HG03442 (cell line): ENCODE measurements around the gene HOMER1.
A peak's percentile ranks its signal among the peaks of the same experiment; 100 is the strongest.
"Not testable (repeated sequence)": the region's sequence is repeated elsewhere in the genome, so short reads cannot be mapped to it uniquely, and the experiment has no call there.

Source experiments
- ATAC-seq: cut with Tn5 transposase; IDR thresholded peaks from one replicate; pipeline ENCODE4 v1.9.1; 2021; ENCODE audit warnings: mild to moderate bottlenecking, moderate library complexity; ENCODE audit not compliant: unreplicated experiment

Gene HOMER1

GRCh38 chr5:79518718-79519117, 4.8 kb upstream of the HOMER1 start:
- ATAC-seq = no peak

- ATAC-seq = no peak
Measured at GRCh38 chr5:79517601-79518000, 3.7 kb upstream of the HOMER1 start.

GRCh38 chr5:79516986-79517385, 3.1 kb upstream of the HOMER1 start:
- no peak for ATAC-seq

GRCh38 chr5:79516331-79516730, 2.4 kb upstream of the HOMER1 start:
- not testable (repeated sequence) for ATAC-seq

GRCh38 chr5:79514391-79515105, 614 bp upstream of the HOMER1 start:
- peak; percentile 81 for ATAC-seq

GRCh38 chr5:79513308-79513703, 628 bp downstream of the HOMER1 start:
- no peak for ATAC-seq

- no peak for ATAC-seq
Measured at GRCh38 chr5:79512471-79513307, 1.2 kb downstream of the HOMER1 start.

- ATAC-seq = no peak
Measured at GRCh38 chr5:79512049-79512448, 1.9 kb downstream of the HOMER1 start.

GRCh38 chr5:79510638-79511037, 3.3 kb downstream of the HOMER1 start:
- ATAC-seq = no peak

GRCh38 chr5:79509244-79509885, 4.6 kb downstream of the HOMER1 start:
- no peak for ATAC-seq

GRCh38 chr5:79508794-79509193, 5.1 kb downstream of the HOMER1 start:
- ATAC-seq = no peak

- no peak for ATAC-seq
Measured at GRCh38 chr5:79508354-79508753, 5.6 kb downstream of the HOMER1 start.

- no peak for ATAC-seq
Measured at GRCh38 chr5:79507251-79508205, 6.4 kb downstream of the HOMER1 start.

GRCh38 chr5:79505138-79505537, 8.8 kb downstream of the HOMER1 start:
- ATAC-seq = no peak

GRCh38 chr5:79503794-79504495, 10.0 kb downstream of the HOMER1 start:
- ATAC-seq = no peak

- no peak for ATAC-seq
Measured at GRCh38 chr5:79499640-79500273, 14.2 kb downstream of the HOMER1 start.

- no peak for ATAC-seq
Measured at GRCh38 chr5:79495311-79495710, 18.6 kb downstream of the HOMER1 start.

- no peak for ATAC-seq
Measured at GRCh38 chr5:79493596-79494345, 20.2 kb downstream of the HOMER1 start.
